Hepatocyte (in vitro differentiated cells): ENCODE measurements around the gene HEATR5B.

ENCODE experiments used
- EZH2 ChIP-seq: fragments of 200-600 bp; sonication (generic); IDR thresholded peaks from 2 replicates; pipeline ENCODE4 v1.6.1; 2016; ENCODE audit warnings: antibody characterized with exemption, mild to moderate bottlenecking, borderline replicate concordance
- EZH2phosphoT487 ChIP-seq: fragments of 200-600 bp; sonication (generic); IDR thresholded peaks from one replicate; pipeline ENCODE4 v1.6.1; 2018; ENCODE audit warnings: antibody characterized with exemption, mild to moderate bottlenecking, low read depth, moderate library complexity; ENCODE audit not compliant: unreplicated experiment, severe bottlenecking
- TF ChIP-seq, protein P1 (sequence below): fragments of 200-600 bp; sonication (generic); IDR thresholded peaks from 2 replicates; pipeline ENCODE4 v1.5.1; 2016; ENCODE audit warnings: antibody characterized with exemption, mild to moderate bottlenecking; ENCODE audit not compliant: poor library complexity

- TF ChIP-seq EZH2phosphoT487 = no peak
- TF ChIP-seq, protein P1, sequence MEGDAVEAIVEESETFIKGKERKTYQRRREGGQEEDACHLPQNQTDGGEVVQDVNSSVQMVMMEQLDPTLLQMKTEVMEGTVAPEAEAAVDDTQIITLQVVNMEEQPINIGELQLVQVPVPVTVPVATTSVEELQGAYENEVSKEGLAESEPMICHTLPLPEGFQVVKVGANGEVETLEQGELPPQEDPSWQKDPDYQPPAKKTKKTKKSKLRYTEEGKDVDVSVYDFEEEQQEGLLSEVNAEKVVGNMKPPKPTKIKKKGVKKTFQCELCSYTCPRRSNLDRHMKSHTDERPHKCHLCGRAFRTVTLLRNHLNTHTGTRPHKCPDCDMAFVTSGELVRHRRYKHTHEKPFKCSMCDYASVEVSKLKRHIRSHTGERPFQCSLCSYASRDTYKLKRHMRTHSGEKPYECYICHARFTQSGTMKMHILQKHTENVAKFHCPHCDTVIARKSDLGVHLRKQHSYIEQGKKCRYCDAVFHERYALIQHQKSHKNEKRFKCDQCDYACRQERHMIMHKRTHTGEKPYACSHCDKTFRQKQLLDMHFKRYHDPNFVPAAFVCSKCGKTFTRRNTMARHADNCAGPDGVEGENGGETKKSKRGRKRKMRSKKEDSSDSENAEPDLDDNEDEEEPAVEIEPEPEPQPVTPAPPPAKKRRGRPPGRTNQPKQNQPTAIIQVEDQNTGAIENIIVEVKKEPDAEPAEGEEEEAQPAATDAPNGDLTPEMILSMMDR = no peak
- no peak for TF ChIP-seq EZH2
Observed at GRCh38 chr2:37090019-37090477, 5.9 kb upstream of the HEATR5B start.
